Measurements from ENCODE around the gene ULK1.
A peak's percentile ranks its signal among the peaks of the same experiment; 100 is the strongest.

Gene ULK1

GRCh38 chr12:131929581-131930456 is 35.4 kb downstream of the ULK1 start:
- ATAC-seq (ENCODE audit: low read depth) (peak; percentile 40), DNase-seq (ENCODE audit: low spot score) (peak; percentile 69)
- peak overlapping the region; percentile 40 for H3K27ac ChIP-seq (ENCODE audit: poor library complexity, severe bottlenecking)

GRCh38 chr12:131930510-131930909 is 36.1 kb downstream of the ULK1 start:
- peaks cover 48% of the 10 kb centered on the region for H3K36me3 ChIP-seq (ENCODE audit: low read depth)

More at GRCh38 chr12:131929581-131930456, 35.4 kb downstream of the ULK1 start:
- H3K36me3 ChIP-seq (ENCODE audit: low read depth) = peaks cover 45% of the 10 kb centered on the region
- peaks cover 3% of the 10 kb centered on the region for H3K4me1 ChIP-seq (ENCODE audit: insufficient read depth, poor library complexity, severe bottlenecking)
- TF ChIP-seq, protein P1, sequence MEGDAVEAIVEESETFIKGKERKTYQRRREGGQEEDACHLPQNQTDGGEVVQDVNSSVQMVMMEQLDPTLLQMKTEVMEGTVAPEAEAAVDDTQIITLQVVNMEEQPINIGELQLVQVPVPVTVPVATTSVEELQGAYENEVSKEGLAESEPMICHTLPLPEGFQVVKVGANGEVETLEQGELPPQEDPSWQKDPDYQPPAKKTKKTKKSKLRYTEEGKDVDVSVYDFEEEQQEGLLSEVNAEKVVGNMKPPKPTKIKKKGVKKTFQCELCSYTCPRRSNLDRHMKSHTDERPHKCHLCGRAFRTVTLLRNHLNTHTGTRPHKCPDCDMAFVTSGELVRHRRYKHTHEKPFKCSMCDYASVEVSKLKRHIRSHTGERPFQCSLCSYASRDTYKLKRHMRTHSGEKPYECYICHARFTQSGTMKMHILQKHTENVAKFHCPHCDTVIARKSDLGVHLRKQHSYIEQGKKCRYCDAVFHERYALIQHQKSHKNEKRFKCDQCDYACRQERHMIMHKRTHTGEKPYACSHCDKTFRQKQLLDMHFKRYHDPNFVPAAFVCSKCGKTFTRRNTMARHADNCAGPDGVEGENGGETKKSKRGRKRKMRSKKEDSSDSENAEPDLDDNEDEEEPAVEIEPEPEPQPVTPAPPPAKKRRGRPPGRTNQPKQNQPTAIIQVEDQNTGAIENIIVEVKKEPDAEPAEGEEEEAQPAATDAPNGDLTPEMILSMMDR (IDR thresholded peaks at IDR 0.05; ENCODE audit: poor library complexity, severe bottlenecking) = no peak
- H3K4me3 ChIP-seq (ENCODE audit: severe bottlenecking) = peak overlapping the region; percentile 91
- H3K9me3 ChIP-seq (ENCODE audit: severe bottlenecking) = no peaks in the 10 kb centered on the region
- no peaks in the 10 kb centered on the region for H3K27me3 ChIP-seq (ENCODE audit: insufficient read depth, poor library complexity, severe bottlenecking)

GRCh38 chr12:131933387-131933786 is 39.0 kb downstream of the ULK1 start:
- TF ChIP-seq, protein P1 (IDR thresholded peaks at IDR 0.05; ENCODE audit: poor library complexity, severe bottlenecking) = no peak
- Histone ChIP-seq H3K9me3 (ENCODE audit: severe bottlenecking) (no peaks in the 10 kb centered on the region), H3K27me3 (ENCODE audit: insufficient read depth, poor library complexity, severe bottlenecking) (no peaks in the 10 kb centered on the region), H3K27ac (ENCODE audit: poor library complexity, severe bottlenecking) (no peak overlapping the region), H3K4me1 (ENCODE audit: insufficient read depth, poor library complexity, severe bottlenecking) (peaks cover 3% of the 10 kb centered on the region), H3K4me3 (ENCODE audit: severe bottlenecking) (no peak overlapping the region), H3K36me3 (ENCODE audit: low read depth) (peaks cover 63% of the 10 kb centered on the region)
- no peak for DNase-seq (ENCODE audit: low spot score)
- no peak for ATAC-seq (ENCODE audit: low read depth)

More at GRCh38 chr12:131930510-131930909, 36.1 kb downstream of the ULK1 start:
- H3K9me3 ChIP-seq (ENCODE audit: severe bottlenecking) = no peaks in the 10 kb centered on the region
- peak overlapping the region; percentile 91 for H3K4me3 ChIP-seq (ENCODE audit: severe bottlenecking)
- no peaks in the 10 kb centered on the region for H3K27me3 ChIP-seq (ENCODE audit: insufficient read depth, poor library complexity, severe bottlenecking)
- no peak for ATAC-seq (ENCODE audit: low read depth)
- H3K27ac ChIP-seq (ENCODE audit: poor library complexity, severe bottlenecking) = peak overlapping the region; percentile 40
- no peak for DNase-seq (ENCODE audit: low spot score)
- H3K4me1 ChIP-seq (ENCODE audit: insufficient read depth, poor library complexity, severe bottlenecking) = peaks cover 3% of the 10 kb centered on the region
- TF ChIP-seq, protein P1 (IDR thresholded peaks at IDR 0.05; ENCODE audit: poor library complexity, severe bottlenecking) = no peak

DNA sequence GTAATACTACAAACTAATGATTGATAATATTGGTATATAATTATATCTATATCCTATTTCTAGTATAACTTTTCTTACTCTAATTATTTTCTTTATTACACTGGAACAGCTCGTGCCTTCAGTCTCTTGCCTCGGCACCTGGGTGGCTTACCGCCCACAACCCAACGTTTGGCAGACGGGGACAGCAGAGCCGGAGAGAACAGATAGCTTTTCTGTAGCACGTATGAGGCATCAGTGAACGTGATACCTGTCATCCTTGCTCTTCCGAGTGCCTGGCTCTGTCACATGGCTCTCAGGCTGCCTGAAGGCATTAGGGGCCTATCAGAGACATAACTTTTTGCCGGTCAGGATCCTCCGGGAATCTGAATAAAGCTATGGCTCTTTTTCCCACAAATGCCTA is 40.1 kb downstream of the ULK1 start:
- Histone ChIP-seq H3K4me3 (ENCODE audit: severe bottlenecking) (no peak overlapping the region), H3K36me3 (ENCODE audit: low read depth) (peaks cover 73% of the 10 kb centered on the region), H3K27me3 (ENCODE audit: insufficient read depth, poor library complexity, severe bottlenecking) (no peaks in the 10 kb centered on the region), H3K27ac (ENCODE audit: poor library complexity, severe bottlenecking) (no peak overlapping the region), H3K4me1 (ENCODE audit: insufficient read depth, poor library complexity, severe bottlenecking) (peaks cover 3% of the 10 kb centered on the region), H3K9me3 (ENCODE audit: severe bottlenecking) (no peaks in the 10 kb centered on the region)
- DNase-seq (ENCODE audit: low spot score) (no peak), ATAC-seq (ENCODE audit: low read depth) (no peak)
- TF ChIP-seq, protein P1 (IDR thresholded peaks at IDR 0.05; ENCODE audit: poor library complexity, severe bottlenecking) = no peak

DNA sequence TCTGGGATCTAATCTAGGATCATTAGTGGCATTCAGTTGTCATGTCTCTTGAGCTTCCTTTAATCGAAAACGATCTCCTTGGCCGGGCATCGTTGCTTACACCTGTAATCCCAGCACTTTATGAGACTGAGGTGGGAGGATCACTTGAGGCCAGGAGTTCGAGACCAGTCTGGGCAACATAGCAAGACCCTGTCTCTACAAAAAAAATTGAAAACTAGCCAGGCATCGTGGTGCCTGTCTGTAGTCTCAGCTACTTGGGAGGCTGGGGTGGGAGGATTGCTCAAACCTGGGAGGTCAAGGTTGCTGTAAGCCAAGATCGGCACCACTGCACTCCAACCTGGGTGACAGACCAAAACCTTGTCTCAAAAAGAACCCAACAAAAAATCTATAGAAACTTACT is 43.7 kb downstream of the ULK1 start:
- H3K4me1 ChIP-seq (ENCODE audit: insufficient read depth, poor library complexity, severe bottlenecking) = no peaks in the 10 kb centered on the region
- H3K9me3 ChIP-seq (ENCODE audit: severe bottlenecking) = no peaks in the 10 kb centered on the region
- no peaks in the 10 kb centered on the region for H3K27me3 ChIP-seq (ENCODE audit: insufficient read depth, poor library complexity, severe bottlenecking)
- peaks cover 71% of the 10 kb centered on the region for H3K36me3 ChIP-seq (ENCODE audit: low read depth)
- no peak for ATAC-seq (ENCODE audit: low read depth)
- TF ChIP-seq, protein P1 (IDR thresholded peaks at IDR 0.05; ENCODE audit: poor library complexity, severe bottlenecking) = no peak
- no peak for DNase-seq (ENCODE audit: low spot score)
- H3K27ac ChIP-seq (ENCODE audit: poor library complexity, severe bottlenecking) = no peak overlapping the region
- H3K4me3 ChIP-seq (ENCODE audit: severe bottlenecking) = no peak overlapping the region
